AG04450 (cell line): ENCODE data around the gene PIP5KL1. TPM values are rescaled to one million over a fixed set of nuclear protein-coding genes. Genes with fewer than 3 reads are reported as not detected.

ENCODE experiments used
- CTCF ChIA-PET: fragments of 300-600, 350-600 bp; formaldehyde crosslinking; extraction: SDS; loops from one replicate; lab custom pipeline; 2022; ENCODE audit warnings: antibody characterized with exemption, inconsistent platforms; lab: Charles Lee
- POLR2A ChIA-PET: fragments of 350-600 bp; formaldehyde crosslinking; extraction: SDS; loops from one replicate; lab custom pipeline; 2021; ENCODE audit warnings: antibody characterized with exemption, inconsistent platforms; lab: Yijun Ruan, JAX
- DNase-seq: peaks from one replicate; pipeline ENCODE4 v3.0.0-alpha.2; 2011; ENCODE audit warnings: low read depth, low spot score
- H3K27ac ChIP-seq: one replicate; pipeline ENCODE4 v1.5.1; 2012; ENCODE audit warnings: low read depth, low read length, control low read depth
- H3K27me3 ChIP-seq: one replicate; pipeline ENCODE4 v1.6.0; 2012; ENCODE audit warnings: low read length; ENCODE audit not compliant: control insufficient read depth, insufficient read depth
- H3K4me3 ChIP-seq: 2 replicates; pipeline ENCODE4 v1.5.1; 2011; ENCODE audit warnings: mild to moderate bottlenecking, low read depth, low read length, control low read depth
- H3K9me3 ChIP-seq: 2 replicates; pipeline ENCODE4 v1.5.1; 2012; ENCODE audit warnings: low read length; ENCODE audit not compliant: control insufficient read depth, insufficient read depth
- polyA plus RNA-seq: library from polyadenylated mRNA; depleted of rRNA; stranded (reverse); fragments of >200 nt; gene quantifications from 2 replicates; pipeline ENCODE4 v1.2.3, GENCODE V29; 2011
- TF ChIP-seq, protein P1 (sequence below): IDR thresholded peaks from 2 replicates; pipeline ENCODE4 v1.5.1; 2011; ENCODE audit warnings: low read depth, low read length, control low read depth, inconsistent platforms

The PIP5KL1 gene
- polyA plus RNA-seq, 1 experiment, result 1.2 TPM

DNA sequence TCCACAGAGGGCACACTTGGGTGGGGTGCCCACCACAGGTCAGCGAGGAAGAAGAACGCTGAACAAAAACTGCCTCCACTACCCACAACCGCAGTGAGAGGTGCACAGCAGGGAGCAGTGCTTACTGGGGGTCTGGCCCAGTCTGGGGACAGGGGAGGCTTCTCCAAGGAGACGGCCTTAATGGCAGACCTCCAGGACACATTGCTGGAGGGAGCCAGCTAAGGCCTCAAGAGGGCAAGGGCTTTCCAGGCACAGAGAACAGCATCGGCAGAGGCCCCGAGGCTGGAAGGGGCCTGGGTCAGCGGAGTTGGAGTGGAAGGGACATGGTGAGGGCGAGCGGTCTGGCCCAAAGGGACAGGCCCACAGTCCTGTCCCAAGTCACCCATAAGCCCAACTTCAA, 15.4 kb upstream of the PIP5KL1 start:
- H3K9me3 ChIP-seq, result no peaks in the 10 kb centered on the region
- no peaks in the 10 kb centered on the region for H3K27me3 ChIP-seq
- H3K27ac ChIP-seq, result no peak overlapping the region
- H3K4me3 ChIP-seq, result no peak overlapping the region
- TF ChIP-seq, protein P1, sequence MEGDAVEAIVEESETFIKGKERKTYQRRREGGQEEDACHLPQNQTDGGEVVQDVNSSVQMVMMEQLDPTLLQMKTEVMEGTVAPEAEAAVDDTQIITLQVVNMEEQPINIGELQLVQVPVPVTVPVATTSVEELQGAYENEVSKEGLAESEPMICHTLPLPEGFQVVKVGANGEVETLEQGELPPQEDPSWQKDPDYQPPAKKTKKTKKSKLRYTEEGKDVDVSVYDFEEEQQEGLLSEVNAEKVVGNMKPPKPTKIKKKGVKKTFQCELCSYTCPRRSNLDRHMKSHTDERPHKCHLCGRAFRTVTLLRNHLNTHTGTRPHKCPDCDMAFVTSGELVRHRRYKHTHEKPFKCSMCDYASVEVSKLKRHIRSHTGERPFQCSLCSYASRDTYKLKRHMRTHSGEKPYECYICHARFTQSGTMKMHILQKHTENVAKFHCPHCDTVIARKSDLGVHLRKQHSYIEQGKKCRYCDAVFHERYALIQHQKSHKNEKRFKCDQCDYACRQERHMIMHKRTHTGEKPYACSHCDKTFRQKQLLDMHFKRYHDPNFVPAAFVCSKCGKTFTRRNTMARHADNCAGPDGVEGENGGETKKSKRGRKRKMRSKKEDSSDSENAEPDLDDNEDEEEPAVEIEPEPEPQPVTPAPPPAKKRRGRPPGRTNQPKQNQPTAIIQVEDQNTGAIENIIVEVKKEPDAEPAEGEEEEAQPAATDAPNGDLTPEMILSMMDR, result no peak
- POLR2A ChIA-PET, result no interaction called here
- CTCF ChIA-PET, result interaction anchor here (1.3 to 2.8 kb wide), 2 partner anchors 17 to 172 kb away, joined by 5 to 14 read pairs; no protein-coding TSS in a partner anchor
- no peak for DNase-seq

DNA sequence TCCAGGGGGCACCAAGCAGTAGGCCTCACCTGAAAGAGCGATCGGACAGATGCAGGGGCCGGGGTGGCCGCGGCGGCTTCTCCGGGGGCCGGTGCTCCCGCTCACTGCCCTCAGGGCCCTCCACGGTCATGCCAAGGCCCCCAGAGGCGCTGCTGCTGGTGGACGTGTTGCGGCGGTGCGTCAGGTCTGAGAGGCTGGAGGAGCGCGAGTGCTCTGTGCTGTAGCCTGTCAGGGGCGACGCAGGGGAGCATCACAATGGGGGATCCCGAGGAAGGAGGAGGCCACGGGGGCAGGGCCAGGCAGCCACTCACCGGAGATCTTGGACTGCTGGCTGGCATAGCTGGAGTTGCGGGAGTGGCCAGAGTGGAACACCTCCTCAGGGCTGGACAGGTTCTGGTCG, 14.8 kb upstream of the PIP5KL1 start:
- H3K27me3 ChIP-seq, result no peaks in the 10 kb centered on the region
- no peak overlapping the region for H3K27ac ChIP-seq
- CTCF ChIA-PET, result interaction anchor here (4.0 kb wide), 1 partner anchor 171 kb away, joined by 85 read pairs; no protein-coding TSS in a partner anchor
- H3K9me3 ChIP-seq, result no peaks in the 10 kb centered on the region
- TF ChIP-seq, protein P1, result no peak
- POLR2A ChIA-PET, result no interaction called here
- H3K4me3 ChIP-seq, result no peak overlapping the region
- no peak for DNase-seq

DNA sequence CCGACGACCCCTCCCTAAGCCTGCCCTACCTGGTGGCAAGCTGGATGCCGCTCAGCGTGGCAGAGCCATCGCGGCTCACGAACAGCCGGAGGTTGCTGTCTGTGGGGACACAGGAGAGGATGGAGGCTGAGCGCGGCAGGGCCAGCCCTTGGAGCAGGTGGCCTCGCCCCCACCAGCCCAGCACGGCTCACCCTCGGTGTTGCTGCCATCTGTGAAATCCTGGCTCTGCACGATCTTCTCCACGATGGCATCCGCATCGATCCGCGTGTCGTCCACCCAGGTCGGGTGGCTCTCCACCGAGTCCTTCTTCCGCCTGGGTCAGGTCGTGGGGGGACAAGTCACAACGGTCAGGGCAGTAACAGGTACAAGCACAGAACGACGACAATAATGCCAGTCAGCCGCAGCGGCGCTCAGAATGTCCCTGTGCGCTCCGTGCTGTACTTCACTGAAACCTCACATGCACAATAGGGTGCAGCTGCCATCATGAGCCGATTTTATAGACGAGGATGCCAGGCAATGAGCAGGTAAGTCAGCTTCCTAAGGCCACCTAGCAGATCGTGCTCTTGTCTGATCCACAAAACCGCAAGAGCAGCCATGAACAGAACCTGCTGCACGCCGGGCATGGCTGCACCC, 14.1 kb upstream of the PIP5KL1 start:
- Histone ChIP-seq H3K27ac (no peak overlapping the region), H3K9me3 (no peaks in the 10 kb centered on the region), H3K4me3 (no peak overlapping the region), H3K27me3 (no peaks in the 10 kb centered on the region)
- TF ChIP-seq, protein P1, result no peak
- ChIA-PET CTCF (interaction anchor here (0.9 to 4.6 kb wide), 14 partner anchors 8 to 172 kb away, joined by 3 to 85 read pairs (median 14); no protein-coding TSS in a partner anchor), POLR2A (interaction anchor here (1.5 kb wide), 1 partner anchor 36 kb away, joined by 8 read pairs; the partner anchor contains the start of gene EEIG1)
- DNase-seq, result no peak

DNA sequence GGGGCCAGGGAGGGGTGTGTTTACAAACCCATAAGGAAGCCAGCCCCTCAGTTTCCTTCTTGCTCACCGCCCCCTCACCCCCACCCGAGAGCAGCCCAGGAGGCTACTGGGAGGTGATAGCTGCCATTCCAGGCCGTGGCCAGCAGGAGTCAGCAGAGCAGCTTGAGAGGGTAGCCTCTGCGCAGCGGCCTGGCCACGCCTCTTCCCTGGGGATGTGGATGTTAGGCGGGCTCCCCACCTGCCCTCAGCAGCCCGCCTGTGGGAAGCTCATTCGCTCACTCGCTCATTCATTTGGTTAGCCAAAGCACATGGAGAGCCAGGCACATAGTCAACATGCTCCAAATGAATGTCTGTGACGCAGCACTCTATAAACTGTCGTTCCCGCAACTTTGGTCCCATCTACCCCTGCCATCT, 13.2 kb upstream of the PIP5KL1 start:
- Histone ChIP-seq H3K27me3 (no peaks in the 10 kb centered on the region), H3K4me3 (no peak overlapping the region), H3K9me3 (no peaks in the 10 kb centered on the region), H3K27ac (no peak overlapping the region)
- ChIA-PET CTCF (interaction anchor here (0.7 to 4.6 kb wide), 35 partner anchors 8 to 209 kb away, joined by 3 to 85 read pairs (median 7); partner anchors contain the start of genes NAIF1, SLC25A25 and TOR2A), POLR2A (interaction anchor here (0.6 to 1.5 kb wide), 4 partner anchors 37 to 164 kb away, joined by 3 to 8 read pairs (median 4); partner anchors contain the start of gene EEIG1)
- DNase-seq, result no peak
- TF ChIP-seq, protein P1, result peak; percentile 96

DNA sequence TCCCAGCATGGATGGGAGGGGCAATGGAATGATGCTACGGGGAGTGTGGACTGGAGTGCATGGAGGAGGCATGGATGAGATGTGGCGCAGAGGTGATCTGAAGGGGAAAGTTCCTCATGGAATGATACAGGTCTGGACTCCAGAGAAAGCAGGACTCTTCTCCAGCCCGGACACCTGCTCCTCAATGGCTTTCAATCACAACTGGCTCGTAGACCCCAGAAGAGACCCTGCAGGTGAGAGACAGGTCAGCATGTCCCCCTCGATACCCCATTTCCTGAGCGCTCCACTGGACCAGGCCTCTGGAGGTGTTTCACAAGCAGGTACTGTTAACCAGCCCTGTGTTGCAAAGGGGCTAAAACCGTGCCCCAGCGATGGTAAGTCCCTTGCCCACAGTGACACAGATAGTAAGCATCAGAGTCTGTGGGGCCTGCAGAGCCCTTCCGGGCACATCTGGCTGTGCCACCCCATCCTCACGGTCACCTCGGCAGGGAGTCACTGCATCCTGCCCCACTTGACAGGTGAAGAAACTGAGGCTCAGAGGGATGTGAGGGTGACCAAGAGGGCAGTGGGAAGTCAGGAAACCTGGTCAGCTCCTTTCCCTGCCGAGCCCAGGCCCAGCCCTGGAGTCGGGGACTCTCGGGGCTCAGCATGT, 12.6 kb upstream of the PIP5KL1 start:
- DNase-seq, result no peak
- Histone ChIP-seq H3K4me3 (no peak overlapping the region), H3K9me3 (no peaks in the 10 kb centered on the region), H3K27ac (no peak overlapping the region), H3K27me3 (no peaks in the 10 kb centered on the region)
- TF ChIP-seq, protein P1, result no peak
- ChIA-PET POLR2A (interaction anchor here (0.5 to 1.5 kb wide), 5 partner anchors 38 to 164 kb away, joined by 3 to 8 read pairs (median 4); partner anchors contain the start of gene EEIG1), CTCF (interaction anchor here (0.6 to 4.6 kb wide), 44 partner anchors 8 to 1065 kb away, joined by 3 to 85 read pairs (median 6); partner anchors contain the start of genes CFAP157, NAIF1, PIP5KL1 and SLC25A25)
